ENCODE results near the gene HOXC6.

Gene HOXC6

DNA sequence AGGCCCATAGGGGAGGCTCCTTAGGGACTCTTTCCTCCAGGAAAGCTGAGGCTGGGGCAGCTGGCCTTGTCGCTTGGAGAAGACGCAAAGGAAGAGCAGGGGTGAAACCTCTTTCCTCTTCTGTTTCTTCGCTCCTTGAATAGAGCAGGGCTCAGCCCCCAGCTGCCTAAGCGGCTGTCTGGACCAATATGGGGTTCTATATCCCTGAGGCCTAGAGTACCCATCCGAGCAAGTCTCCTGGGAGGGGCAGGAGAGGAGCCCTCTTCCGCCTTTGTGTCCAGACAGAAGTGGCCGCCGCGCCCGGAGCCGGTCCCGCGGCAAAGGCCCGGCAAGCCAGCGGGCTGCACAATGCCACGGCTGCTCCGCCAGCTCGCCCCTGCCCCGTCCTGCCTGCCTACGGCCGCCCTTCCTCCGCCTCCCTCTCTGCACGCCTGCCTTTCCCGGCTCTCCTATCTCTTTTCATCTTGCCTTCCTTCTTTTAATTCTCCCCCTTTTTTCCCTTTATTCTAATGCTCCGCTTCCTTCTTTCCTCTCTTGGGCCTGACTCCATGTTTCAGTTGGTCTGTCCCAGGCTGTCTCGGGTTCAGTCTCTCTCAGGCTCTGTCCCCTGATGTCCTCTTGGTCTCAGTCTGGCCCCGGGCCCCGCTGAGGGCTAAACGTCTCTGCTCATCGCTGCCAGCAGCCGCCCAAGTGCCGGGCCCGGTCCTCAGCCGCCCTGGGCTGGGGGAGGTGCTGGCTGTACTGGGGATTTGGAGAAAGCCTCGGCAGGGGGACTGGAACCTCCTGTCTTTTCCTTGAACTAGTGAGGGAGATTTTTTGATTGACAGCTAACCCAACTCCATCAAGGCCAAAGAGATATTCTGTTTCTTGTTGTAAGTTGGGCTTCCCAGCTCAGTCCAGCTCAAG lies 30.8 kb upstream of the HOXC6 start (continued):
- TF ChIP-seq, protein P1, sequence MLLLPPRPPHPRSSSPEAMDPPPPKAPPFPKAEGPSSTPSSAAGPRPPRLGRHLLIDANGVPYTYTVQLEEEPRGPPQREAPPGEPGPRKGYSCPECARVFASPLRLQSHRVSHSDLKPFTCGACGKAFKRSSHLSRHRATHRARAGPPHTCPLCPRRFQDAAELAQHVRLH (tag by site-specific recombination; IDR thresholded peaks at IDR 0.05), result 0 out of 2 replicates have a peak, but pooled peaks have one; percentile 6
- TF ChIP-seq ZNF248 (tag by site-specific recombination; IDR thresholded peaks at IDR 0.05) (no peak), ZNF24 (tag by site-specific recombination; IDR thresholded peaks at IDR 0.05) (no peak), MYNN (tag by site-specific recombination; IDR thresholded peaks at IDR 0.05; ENCODE audit: borderline replicate concordance) (no peak), ZNF2 (tag by site-specific recombination; IDR thresholded peaks at IDR 0.05) (peak; percentile 66), ATF2 (tag by site-specific recombination; IDR thresholded peaks at IDR 0.05; ENCODE audit: low read depth) (no peak), ZNF423 (tag by site-specific recombination; IDR thresholded peaks at IDR 0.05) (no peak), ZNF514 (tag by site-specific recombination; IDR thresholded peaks at IDR 0.05) (no peak), ZNF366 (tag by site-specific recombination; conservative IDR thresholded peaks at IDR 0.05) (peak; percentile 92), ZEB2 (tag by site-specific recombination; IDR thresholded peaks at IDR 0.05) (no peak), ZNF280C (tag by site-specific recombination; IDR thresholded peaks at IDR 0.05) (no peak), ZNF214 (tag by site-specific recombination; IDR thresholded peaks at IDR 0.05; ENCODE audit: borderline replicate concordance) (no peak), ZIC2 (tag by site-specific recombination; IDR thresholded peaks at IDR 0.05) (peak; percentile 31), ZNF324 (tag by site-specific recombination; IDR thresholded peaks at IDR 0.05) (no peak), ZNF133 (tag by site-specific recombination; IDR thresholded peaks at IDR 0.05) (no peak), ZNF280D (tag by site-specific recombination; IDR thresholded peaks at IDR 0.05) (no peak), ZSCAN30 (tag by site-specific recombination; IDR thresholded peaks at IDR 0.05) (peak; percentile 72), HOXA7 (CRISPR knock-in tag; IDR thresholded peaks at IDR 0.05; ENCODE audit: borderline replicate concordance) (no peak), ZBTB20 (tag by site-specific recombination; IDR thresholded peaks at IDR 0.05) (peak; percentile 95), PRDM1 (tag by site-specific recombination; IDR thresholded peaks at IDR 0.05) (0 out of 2 replicates have a peak, but pooled peaks have one; percentile 6), ZNF555 (tag by site-specific recombination; conservative IDR thresholded peaks at IDR 0.05) (no peak), ZNF239 (tag by site-specific recombination; IDR thresholded peaks at IDR 0.05) (no peak), ZBTB7A (tag by site-specific recombination; IDR thresholded peaks at IDR 0.05; ENCODE audit: low read depth) (no peak; the same call in 1 of the 2 replicates)
- TF ChIP-seq, protein P2, sequence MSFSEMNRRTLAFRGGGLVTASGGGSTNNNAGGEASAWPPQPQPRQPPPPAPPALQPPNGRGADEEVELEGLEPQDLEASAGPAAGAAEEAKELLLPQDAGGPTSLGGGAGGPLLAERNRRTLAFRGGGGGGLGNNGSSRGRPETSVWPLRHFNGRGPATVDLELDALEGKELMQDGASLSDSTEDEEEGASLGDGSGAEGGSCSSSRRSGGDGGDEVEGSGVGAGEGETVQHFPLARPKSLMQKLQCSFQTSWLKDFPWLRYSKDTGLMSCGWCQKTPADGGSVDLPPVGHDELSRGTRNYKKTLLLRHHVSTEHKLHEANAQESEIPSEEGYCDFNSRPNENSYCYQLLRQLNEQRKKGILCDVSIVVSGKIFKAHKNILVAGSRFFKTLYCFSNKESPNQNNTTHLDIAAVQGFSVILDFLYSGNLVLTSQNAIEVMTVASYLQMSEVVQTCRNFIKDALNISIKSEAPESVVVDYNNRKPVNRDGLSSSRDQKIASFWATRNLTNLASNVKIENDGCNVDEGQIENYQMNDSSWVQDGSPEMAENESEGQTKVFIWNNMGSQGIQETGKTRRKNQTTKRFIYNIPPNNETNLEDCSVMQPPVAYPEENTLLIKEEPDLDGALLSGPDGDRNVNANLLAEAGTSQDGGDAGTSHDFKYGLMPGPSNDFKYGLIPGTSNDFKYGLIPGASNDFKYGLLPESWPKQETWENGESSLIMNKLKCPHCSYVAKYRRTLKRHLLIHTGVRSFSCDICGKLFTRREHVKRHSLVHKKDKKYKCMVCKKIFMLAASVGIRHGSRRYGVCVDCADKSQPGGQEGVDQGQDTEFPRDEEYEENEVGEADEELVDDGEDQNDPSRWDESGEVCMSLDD (tag by site-specific recombination; IDR thresholded peaks at IDR 0.05), result peak; percentile 42
- TF ChIP-seq, protein P3, sequence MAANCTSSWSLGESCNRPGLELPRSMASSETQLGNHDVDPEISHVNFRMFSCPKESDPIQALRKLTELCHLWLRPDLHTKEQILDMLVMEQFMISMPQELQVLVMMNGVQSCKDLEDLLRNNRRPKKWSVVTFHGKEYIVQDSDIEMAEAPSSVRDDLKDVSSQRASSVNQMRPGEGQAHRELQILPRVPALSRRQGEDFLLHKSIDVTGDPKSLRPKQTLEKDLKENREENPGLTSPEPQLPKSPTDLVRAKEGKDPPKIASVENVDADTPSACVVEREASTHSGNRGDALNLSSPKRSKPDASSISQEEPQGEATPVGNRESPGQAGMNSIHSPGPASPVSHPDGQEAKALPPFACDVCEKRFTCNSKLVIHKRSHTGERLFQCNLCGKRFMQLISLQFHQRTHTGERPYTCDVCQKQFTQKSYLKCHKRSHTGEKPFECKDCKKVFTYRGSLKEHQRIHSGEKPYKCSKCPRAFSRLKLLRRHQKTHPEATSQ (tag by site-specific recombination; IDR thresholded peaks at IDR 0.05), result no peak
- TF ChIP-seq, protein P4, sequence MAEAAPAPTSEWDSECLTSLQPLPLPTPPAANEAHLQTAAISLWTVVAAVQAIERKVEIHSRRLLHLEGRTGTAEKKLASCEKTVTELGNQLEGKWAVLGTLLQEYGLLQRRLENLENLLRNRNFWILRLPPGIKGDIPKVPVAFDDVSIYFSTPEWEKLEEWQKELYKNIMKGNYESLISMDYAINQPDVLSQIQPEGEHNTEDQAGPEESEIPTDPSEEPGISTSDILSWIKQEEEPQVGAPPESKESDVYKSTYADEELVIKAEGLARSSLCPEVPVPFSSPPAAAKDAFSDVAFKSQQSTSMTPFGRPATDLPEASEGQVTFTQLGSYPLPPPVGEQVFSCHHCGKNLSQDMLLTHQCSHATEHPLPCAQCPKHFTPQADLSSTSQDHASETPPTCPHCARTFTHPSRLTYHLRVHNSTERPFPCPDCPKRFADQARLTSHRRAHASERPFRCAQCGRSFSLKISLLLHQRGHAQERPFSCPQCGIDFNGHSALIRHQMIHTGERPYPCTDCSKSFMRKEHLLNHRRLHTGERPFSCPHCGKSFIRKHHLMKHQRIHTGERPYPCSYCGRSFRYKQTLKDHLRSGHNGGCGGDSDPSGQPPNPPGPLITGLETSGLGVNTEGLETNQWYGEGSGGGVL (tag by site-specific recombination; IDR thresholded peaks at IDR 0.05), result no peak
